SK-N-SH treated with all-trans-retinoic acid at 6 μM for 48 hours (cell line): ENCODE measurements around the gene ATP8A2.

Source experiments
- ATAC-seq: fragments of 200-7000 bp; cut with Tn5 transposase; 3 replicates; pipeline ENCODE4 v1.9.1; 2020; ENCODE audit warnings: mild to moderate bottlenecking, moderate library complexity
- BACH2 ChIP-seq: fragments of 250-450 bp; sonication (Bioruptor Pico); IDR thresholded peaks from 2 replicates; pipeline ENCODE4 v1.9.0; 2021; ENCODE audit warnings: mild to moderate bottlenecking, borderline replicate concordance
- CSDC2 ChIP-seq: fragments of 250-450 bp; sonication (Bioruptor Pico); IDR thresholded peaks from 2 replicates; pipeline ENCODE4 v1.5.0; 2020; ENCODE audit warnings: mild to moderate bottlenecking, moderate library complexity
- ESRRG ChIP-seq: fragments of 250-450 bp; sonication (Bioruptor Pico); IDR thresholded peaks from 2 replicates; pipeline ENCODE4 v1.6.1; 2021; ENCODE audit warnings: mild to moderate bottlenecking
- GLIS3 ChIP-seq: fragments of 250-450 bp; sonication (Bioruptor Pico); IDR thresholded peaks from 2 replicates; pipeline ENCODE4 v1.5.0; 2020; ENCODE audit warnings: mild to moderate bottlenecking, moderate library complexity
- ISL1 ChIP-seq: fragments of 250-450 bp; sonication (Bioruptor Pico); IDR thresholded peaks from 2 replicates; pipeline ENCODE4 v2.1.2; 2022; ENCODE audit warnings: mild to moderate bottlenecking, moderate library complexity
- OSR1 ChIP-seq: fragments of 250-450 bp; sonication (Bioruptor Pico); IDR thresholded peaks from 2 replicates; pipeline ENCODE4 v1.8.0; 2022; ENCODE audit warnings: moderate library complexity, mild to moderate bottlenecking, inconsistent platforms
- RARB ChIP-seq: fragments of 250-450 bp; sonication (Bioruptor Pico); IDR thresholded peaks from 2 replicates; pipeline ENCODE4 v1.8.0; 2021; ENCODE audit warnings: mild to moderate bottlenecking, moderate library complexity
- SNAI2 ChIP-seq: fragments of 250-450 bp; sonication (Bioruptor Pico); IDR thresholded peaks from 2 replicates; pipeline ENCODE4 v1.5.0; 2020; ENCODE audit warnings: mild to moderate bottlenecking, moderate library complexity
- TCF4 ChIP-seq: fragments of 250-450 bp; sonication (Bioruptor Pico); IDR thresholded peaks from 2 replicates; pipeline ENCODE4 v1.8.0; 2021; ENCODE audit warnings: mild to moderate bottlenecking, moderate library complexity, borderline replicate concordance
- TOX ChIP-seq: fragments of 250-450 bp; sonication (Bioruptor Pico); IDR thresholded peaks from 2 replicates; pipeline ENCODE4 v1.8.0; 2021; ENCODE audit warnings: mild to moderate bottlenecking, moderate library complexity, borderline replicate concordance
- ZFP3 ChIP-seq: fragments of 250-450 bp; sonication (Bioruptor Pico); IDR thresholded peaks from 2 replicates; pipeline ENCODE4 v1.5.0; 2020; ENCODE audit warnings: mild to moderate bottlenecking, moderate library complexity
- ZNF70 ChIP-seq: fragments of 450-650 bp; formaldehyde crosslinking; IDR thresholded peaks from 2 replicates; pipeline ENCODE4 v1.5.0; 2020; ENCODE audit warnings: mild to moderate bottlenecking, moderate library complexity
- ZNF8 ChIP-seq: fragments of 450-650 bp; formaldehyde crosslinking; IDR thresholded peaks from 2 replicates; pipeline ENCODE4 v1.5.0; 2020; ENCODE audit warnings: mild to moderate bottlenecking, moderate library complexity
- TF ChIP-seq, protein P1 (sequence below): fragments of 250-450 bp; sonication (Bioruptor Pico); IDR thresholded peaks from 2 replicates; pipeline ENCODE4 v1.5.1; 2020; ENCODE audit warnings: low read depth, mild to moderate bottlenecking, moderate library complexity
- TF ChIP-seq, protein P2 (sequence below): fragments of 250-450 bp; sonication (Bioruptor Pico); IDR thresholded peaks from 2 replicates; pipeline ENCODE4 v1.5.0; 2020; ENCODE audit warnings: mild to moderate bottlenecking, moderate library complexity
- TF ChIP-seq, protein P3 (sequence below): fragments of 250-450 bp; sonication (Bioruptor Pico); IDR thresholded peaks from 2 replicates; pipeline ENCODE4 v1.8.0; 2021; ENCODE audit warnings: low read depth, mild to moderate bottlenecking, moderate library complexity, borderline replicate concordance
- TF ChIP-seq, protein P4 (sequence below): fragments of 250-450 bp; sonication (Bioruptor Pico); IDR thresholded peaks from 2 replicates; pipeline ENCODE4 v1.8.0; 2020; ENCODE audit warnings: mild to moderate bottlenecking, moderate library complexity, borderline replicate concordance
- TF ChIP-seq, protein P5 (sequence below): fragments of 250-450 bp; sonication (Bioruptor Pico); IDR thresholded peaks from 2 replicates; pipeline ENCODE4 v1.5.1; 2021; ENCODE audit warnings: mild to moderate bottlenecking, moderate library complexity

ATP8A2 gene

DNA sequence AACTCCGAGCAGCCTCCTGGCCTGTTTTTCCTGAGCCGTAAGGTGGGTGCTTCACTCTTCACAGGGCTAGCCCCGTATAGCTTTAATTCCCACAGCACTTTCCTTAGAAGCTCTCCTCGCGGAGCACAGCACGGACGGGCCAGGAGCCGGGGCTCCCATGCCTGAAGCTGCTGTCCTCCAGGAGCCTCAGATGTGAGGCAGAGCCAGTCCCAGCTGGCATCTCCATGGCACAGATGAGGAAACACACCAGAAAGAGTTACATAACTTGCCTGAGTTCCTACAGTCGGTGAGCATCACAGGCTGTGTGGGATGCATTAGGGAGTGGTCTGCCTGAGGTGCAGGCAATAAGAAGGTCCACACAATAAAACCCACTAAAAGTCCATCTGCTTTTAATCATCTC lies 118.5 kb downstream of the ATP8A2 start:
- TF ChIP-seq, protein P1, sequence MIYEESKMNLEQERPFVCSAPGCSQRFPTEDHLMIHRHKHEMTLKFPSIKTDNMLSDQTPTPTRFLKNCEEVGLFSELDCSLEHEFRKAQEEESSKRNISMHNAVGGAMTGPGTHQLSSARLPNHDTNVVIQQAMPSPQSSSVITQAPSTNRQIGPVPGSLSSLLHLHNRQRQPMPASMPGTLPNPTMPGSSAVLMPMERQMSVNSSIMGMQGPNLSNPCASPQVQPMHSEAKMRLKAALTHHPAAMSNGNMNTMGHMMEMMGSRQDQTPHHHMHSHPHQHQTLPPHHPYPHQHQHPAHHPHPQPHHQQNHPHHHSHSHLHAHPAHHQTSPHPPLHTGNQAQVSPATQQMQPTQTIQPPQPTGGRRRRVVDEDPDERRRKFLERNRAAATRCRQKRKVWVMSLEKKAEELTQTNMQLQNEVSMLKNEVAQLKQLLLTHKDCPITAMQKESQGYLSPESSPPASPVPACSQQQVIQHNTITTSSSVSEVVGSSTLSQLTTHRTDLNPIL (CRISPR knock-in tag): no peak
- TF ChIP-seq RARB (CRISPR knock-in tag): no peak
- no peak for TF ChIP-seq ISL1 (CRISPR knock-in tag)
- TF ChIP-seq BACH2 (CRISPR knock-in tag): no peak
- TF ChIP-seq, protein P2, sequence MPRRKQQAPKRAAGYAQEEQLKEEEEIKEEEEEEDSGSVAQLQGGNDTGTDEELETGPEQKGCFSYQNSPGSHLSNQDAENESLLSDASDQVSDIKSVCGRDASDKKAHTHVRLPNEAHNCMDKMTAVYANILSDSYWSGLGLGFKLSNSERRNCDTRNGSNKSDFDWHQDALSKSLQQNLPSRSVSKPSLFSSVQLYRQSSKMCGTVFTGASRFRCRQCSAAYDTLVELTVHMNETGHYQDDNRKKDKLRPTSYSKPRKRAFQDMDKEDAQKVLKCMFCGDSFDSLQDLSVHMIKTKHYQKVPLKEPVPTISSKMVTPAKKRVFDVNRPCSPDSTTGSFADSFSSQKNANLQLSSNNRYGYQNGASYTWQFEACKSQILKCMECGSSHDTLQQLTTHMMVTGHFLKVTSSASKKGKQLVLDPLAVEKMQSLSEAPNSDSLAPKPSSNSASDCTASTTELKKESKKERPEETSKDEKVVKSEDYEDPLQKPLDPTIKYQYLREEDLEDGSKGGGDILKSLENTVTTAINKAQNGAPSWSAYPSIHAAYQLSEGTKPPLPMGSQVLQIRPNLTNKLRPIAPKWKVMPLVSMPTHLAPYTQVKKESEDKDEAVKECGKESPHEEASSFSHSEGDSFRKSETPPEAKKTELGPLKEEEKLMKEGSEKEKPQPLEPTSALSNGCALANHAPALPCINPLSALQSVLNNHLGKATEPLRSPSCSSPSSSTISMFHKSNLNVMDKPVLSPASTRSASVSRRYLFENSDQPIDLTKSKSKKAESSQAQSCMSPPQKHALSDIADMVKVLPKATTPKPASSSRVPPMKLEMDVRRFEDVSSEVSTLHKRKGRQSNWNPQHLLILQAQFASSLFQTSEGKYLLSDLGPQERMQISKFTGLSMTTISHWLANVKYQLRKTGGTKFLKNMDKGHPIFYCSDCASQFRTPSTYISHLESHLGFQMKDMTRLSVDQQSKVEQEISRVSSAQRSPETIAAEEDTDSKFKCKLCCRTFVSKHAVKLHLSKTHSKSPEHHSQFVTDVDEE (CRISPR knock-in tag): no peak
- TF ChIP-seq ZNF8 (CRISPR knock-in tag): no peak
- no peak for TF ChIP-seq GLIS3
- no peak for TF ChIP-seq TOX (CRISPR knock-in tag)
- no peak for TF ChIP-seq TCF4 (CRISPR knock-in tag)
- TF ChIP-seq OSR1 (CRISPR knock-in tag): no peak
- ATAC-seq: no peak

DNA sequence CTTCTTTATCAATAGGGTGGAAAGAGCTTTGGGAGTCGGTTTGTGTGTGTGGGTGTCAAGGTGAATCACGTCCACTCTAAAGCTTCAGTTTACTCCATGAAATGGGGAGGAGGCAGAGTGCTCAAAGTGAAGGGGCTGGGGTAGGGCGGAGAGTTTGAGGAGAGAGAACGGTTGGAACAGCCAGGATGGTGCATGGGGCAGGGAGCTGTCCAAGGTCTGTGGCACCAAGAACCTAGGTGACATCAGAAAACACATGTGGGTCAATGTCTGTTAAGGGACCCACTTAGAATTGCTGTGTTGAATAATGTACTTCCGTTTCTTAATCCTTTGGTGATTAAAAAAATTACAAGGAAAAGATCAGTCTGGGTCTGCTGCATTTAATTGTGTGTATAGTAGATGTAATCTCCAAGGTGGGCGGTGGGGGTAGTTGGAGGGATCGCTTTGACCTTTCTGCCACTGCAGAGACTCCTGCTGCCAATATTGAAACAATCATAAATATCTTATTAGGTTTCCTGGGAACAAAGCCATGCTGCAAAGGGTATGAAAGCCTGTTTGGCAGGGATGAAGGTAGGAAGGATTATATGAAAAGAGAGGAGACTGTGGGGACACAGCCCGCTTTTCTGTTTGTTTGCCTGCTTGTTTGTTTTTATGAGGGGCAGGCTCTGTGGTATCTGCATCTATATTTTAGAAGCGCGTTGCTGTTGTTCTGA lies 122.3 kb downstream of the ATP8A2 start:
- ATAC-seq: no peak
- TF ChIP-seq ZNF70 (no peak), ZNF8 (CRISPR knock-in tag) (no peak)
- TF ChIP-seq, protein P3, sequence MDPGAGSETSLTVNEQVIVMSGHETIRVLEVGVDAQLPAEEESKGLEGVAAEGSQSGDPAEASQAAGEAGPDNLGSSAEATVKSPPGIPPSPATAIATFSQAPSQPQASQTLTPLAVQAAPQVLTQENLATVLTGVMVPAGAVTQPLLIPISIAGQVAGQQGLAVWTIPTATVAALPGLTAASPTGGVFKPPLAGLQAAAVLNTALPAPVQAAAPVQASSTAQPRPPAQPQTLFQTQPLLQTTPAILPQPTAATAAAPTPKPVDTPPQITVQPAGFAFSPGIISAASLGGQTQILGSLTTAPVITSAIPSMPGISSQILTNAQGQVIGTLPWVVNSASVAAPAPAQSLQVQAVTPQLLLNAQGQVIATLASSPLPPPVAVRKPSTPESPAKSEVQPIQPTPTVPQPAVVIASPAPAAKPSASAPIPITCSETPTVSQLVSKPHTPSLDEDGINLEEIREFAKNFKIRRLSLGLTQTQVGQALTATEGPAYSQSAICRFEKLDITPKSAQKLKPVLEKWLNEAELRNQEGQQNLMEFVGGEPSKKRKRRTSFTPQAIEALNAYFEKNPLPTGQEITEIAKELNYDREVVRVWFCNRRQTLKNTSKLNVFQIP (CRISPR knock-in tag): no peak
- TF ChIP-seq, protein P1 (CRISPR knock-in tag): no peak

DNA sequence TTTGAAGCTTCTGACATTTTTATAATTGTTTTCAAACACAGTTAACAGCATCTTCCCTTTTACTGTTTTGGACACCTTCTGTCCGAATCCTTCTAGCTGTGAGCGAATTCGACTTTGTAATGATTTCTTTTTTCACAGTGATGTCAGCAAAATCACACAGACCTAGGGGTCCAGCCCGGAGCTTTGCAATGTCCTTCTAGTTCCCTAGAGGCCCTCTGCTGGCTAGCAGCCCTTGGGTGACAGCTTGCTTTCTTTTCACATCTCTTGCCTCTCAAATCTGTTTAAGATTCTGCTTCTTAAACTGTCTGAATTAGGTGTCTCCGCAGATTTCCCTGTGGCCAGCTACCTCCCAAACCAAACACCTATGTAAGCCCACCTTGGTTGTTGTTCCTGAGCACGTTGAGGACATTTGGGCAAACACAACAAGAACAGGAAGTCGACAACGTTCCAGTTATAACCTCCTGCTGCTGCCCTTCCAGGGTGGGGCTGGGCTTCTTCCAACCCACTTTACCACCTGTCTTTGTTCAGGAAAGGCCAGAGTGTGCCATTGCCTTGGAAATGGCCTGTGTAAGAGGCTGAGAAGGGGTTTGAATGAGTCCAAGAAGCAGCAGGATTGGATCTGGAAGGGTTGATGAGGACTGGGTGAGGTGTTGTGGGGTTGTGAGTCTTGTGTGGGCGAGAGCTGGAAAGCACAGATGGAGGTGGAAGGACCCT lies 123.1 kb downstream of the ATP8A2 start:
- no peak for ATAC-seq
- TF ChIP-seq ISL1 (CRISPR knock-in tag): no peak

DNA sequence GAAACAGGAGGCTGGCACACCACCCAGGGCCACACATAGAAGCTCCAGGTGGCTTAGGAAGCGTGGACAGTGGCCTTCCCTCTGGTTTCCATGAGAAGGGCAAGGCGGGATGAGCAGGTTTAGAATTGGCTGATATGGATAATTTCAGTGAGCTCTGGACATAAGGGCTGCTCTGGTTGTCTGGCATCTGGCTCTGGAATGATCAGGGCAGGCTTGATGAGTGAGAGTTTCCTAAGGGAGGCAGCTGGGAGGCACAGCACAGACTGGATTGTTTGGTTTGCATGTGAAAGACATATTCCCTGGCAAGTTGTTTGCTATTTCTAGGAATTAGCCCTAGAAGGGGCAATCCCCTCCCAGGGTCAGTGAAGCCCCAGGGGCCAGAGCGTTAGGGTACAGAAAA lies 129.5 kb downstream of the ATP8A2 start:
- ATAC-seq: no peak
- TF ChIP-seq SNAI2 (CRISPR knock-in tag) (no peak), ZFP3 (no peak), RARB (CRISPR knock-in tag) (no peak), TOX (CRISPR knock-in tag) (no peak), OSR1 (CRISPR knock-in tag) (no peak), ZNF8 (CRISPR knock-in tag) (no peak), ESRRG (CRISPR knock-in tag) (no peak), GLIS3 (no peak), ISL1 (CRISPR knock-in tag) (no peak), CSDC2 (no peak)
- TF ChIP-seq, protein P2 (CRISPR knock-in tag): no peak
- TF ChIP-seq, protein P4, sequence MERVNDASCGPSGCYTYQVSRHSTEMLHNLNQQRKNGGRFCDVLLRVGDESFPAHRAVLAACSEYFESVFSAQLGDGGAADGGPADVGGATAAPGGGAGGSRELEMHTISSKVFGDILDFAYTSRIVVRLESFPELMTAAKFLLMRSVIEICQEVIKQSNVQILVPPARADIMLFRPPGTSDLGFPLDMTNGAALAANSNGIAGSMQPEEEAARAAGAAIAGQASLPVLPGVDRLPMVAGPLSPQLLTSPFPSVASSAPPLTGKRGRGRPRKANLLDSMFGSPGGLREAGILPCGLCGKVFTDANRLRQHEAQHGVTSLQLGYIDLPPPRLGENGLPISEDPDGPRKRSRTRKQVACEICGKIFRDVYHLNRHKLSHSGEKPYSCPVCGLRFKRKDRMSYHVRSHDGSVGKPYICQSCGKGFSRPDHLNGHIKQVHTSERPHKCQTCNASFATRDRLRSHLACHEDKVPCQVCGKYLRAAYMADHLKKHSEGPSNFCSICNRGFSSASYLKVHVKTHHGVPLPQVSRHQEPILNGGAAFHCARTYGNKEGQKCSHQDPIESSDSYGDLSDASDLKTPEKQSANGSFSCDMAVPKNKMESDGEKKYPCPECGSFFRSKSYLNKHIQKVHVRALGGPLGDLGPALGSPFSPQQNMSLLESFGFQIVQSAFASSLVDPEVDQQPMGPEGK (CRISPR knock-in tag): no peak
- TF ChIP-seq, protein P3 (CRISPR knock-in tag): no peak
- TF ChIP-seq, protein P5, sequence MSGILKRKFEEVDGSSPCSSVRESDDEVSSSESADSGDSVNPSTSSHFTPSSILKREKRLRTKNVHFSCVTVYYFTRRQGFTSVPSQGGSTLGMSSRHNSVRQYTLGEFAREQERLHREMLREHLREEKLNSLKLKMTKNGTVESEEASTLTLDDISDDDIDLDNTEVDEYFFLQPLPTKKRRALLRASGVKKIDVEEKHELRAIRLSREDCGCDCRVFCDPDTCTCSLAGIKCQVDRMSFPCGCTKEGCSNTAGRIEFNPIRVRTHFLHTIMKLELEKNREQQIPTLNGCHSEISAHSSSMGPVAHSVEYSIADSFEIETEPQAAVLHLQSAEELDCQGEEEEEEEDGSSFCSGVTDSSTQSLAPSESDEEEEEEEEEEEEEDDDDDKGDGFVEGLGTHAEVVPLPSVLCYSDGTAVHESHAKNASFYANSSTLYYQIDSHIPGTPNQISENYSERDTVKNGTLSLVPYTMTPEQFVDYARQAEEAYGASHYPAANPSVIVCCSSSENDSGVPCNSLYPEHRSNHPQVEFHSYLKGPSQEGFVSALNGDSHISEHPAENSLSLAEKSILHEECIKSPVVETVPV (CRISPR knock-in tag): no peak
